HEK293 (cell line): ENCODE measurements around the gene BTBD9.
"Not testable (repeated sequence)": the region's sequence is repeated elsewhere in the genome, so short reads cannot be mapped to it uniquely, and the experiment has no call there.

Experiments
- CTCF ChIA-PET: fragments of 350-600 bp; formaldehyde crosslinking; extraction: SDS; loops from one replicate; lab custom pipeline; 2021; ENCODE audit warnings: antibody characterized with exemption; lab: Yijun Ruan, JAX
- POLR2A ChIA-PET: fragments of 300-600 bp; formaldehyde crosslinking; extraction: SDS; loops from one replicate; lab custom pipeline; 2020; ENCODE audit warnings: antibody characterized with exemption, inconsistent platforms; lab: Yijun Ruan, JAX
- H3K27ac ChIP-seq: fragments of 200-500 bp; sonication (Bioruptor generic); 2 replicates; pipeline ENCODE4 v1.5.1; 2014; ENCODE audit warnings: low read depth, low read length, control low read depth, inconsistent platforms; ENCODE audit errors: extremely low read depth
- H3K36me3 ChIP-seq, 2 experiments: fragments of 200-500 bp in 1 of 2; sonication (Bioruptor generic) in 1 of 2; 1 replicate in 1 of 2; 2 replicates in 1 of 2; pipeline ENCODE4 v1.5.1; 2014 to 2017; ENCODE audit warnings: inconsistent platforms in 2 of 2, low read length in 2 of 2; ENCODE audit not compliant: control insufficient read depth in 2 of 2, insufficient read depth in 1 of 2
- H3K4me1 ChIP-seq: fragments of 200-500 bp; sonication (Bioruptor generic); 2 replicates; pipeline ENCODE4 v1.5.1; 2014; ENCODE audit warnings: mild to moderate bottlenecking, low read length, inconsistent platforms; ENCODE audit not compliant: control insufficient read depth, insufficient read depth
- H3K4me3 ChIP-seq: 2 replicates; pipeline ENCODE4 v1.5.1; 2011; ENCODE audit warnings: low read depth, mild to moderate bottlenecking, control low read depth, low read length, moderate library complexity
- H3K9me3 ChIP-seq: fragments of 200-500 bp; sonication (Bioruptor generic); 2 replicates; pipeline ENCODE4 v1.5.1; 2014; ENCODE audit warnings: low read depth, low read length, inconsistent platforms; ENCODE audit not compliant: control insufficient read depth, insufficient read depth
- BCL6B ChIP-seq: fragments of 450-650 bp; formaldehyde crosslinking; IDR thresholded peaks from 2 replicates; pipeline ENCODE4 v1.5.1; 2017; ENCODE audit warnings: missing biosample characterization, missing genetic modification characterization
- EGR2 ChIP-seq: fragments of 450-650 bp; formaldehyde crosslinking; IDR thresholded peaks from 2 replicates; pipeline ENCODE4 v1.5.1; 2016; ENCODE audit warnings: low read depth, missing biosample characterization, missing genetic modification characterization
- ELK4 ChIP-seq: IDR thresholded peaks from 2 replicates; pipeline ENCODE4 v1.6.1; 2011; ENCODE audit warnings: mild to moderate bottlenecking, low read depth, low read length, borderline replicate concordance
- KLF10 ChIP-seq: fragments of 450-650 bp; IDR thresholded peaks from 2 replicates; pipeline ENCODE4 v1.5.1; 2018; ENCODE audit warnings: missing biosample characterization, mild to moderate bottlenecking, missing genetic modification characterization
- KLF9 ChIP-seq: fragments of 450-650 bp; formaldehyde crosslinking; IDR thresholded peaks from 2 replicates; pipeline ENCODE4 v1.5.1; 2016; ENCODE audit warnings: missing biosample characterization, missing genetic modification characterization, low read depth
- OVOL3 ChIP-seq: fragments of 450-650 bp; formaldehyde crosslinking; IDR thresholded peaks from 2 replicates; pipeline ENCODE4 v1.5.1; 2016; ENCODE audit warnings: missing biosample characterization, missing genetic modification characterization
- PRDM6 ChIP-seq: fragments of 450-650 bp; formaldehyde crosslinking; IDR thresholded peaks from 2 replicates; pipeline ENCODE4 v1.5.1; 2017; ENCODE audit warnings: missing biosample characterization, missing genetic modification characterization
- SP7 ChIP-seq: fragments of 450-650 bp; formaldehyde crosslinking; IDR thresholded peaks from 2 replicates; pipeline ENCODE4 v1.5.1; 2016; ENCODE audit warnings: missing biosample characterization, missing genetic modification characterization
- TRIM28 ChIP-seq: IDR thresholded peaks from 2 replicates; pipeline ENCODE4 v1.6.1; 2011; ENCODE audit warnings: low read length, control low read depth, borderline replicate concordance
- ZFHX2 ChIP-seq: fragments of 450-650 bp; formaldehyde crosslinking; conservative IDR thresholded peaks from 2 replicates; pipeline ENCODE4 v1.5.1; 2016; ENCODE audit warnings: missing biosample characterization, missing genetic modification characterization
- ZFP41 ChIP-seq: fragments of 450-650 bp; formaldehyde crosslinking; IDR thresholded peaks from 2 replicates; pipeline ENCODE4 v1.5.1; 2016; ENCODE audit warnings: missing biosample characterization, missing genetic modification characterization, borderline replicate concordance
- ZNF211 ChIP-seq: fragments of 450-650 bp; formaldehyde crosslinking; IDR thresholded peaks from 2 replicates; pipeline ENCODE4 v1.5.1; 2016; ENCODE audit warnings: low read depth, missing biosample characterization, missing genetic modification characterization
- ZNF302 ChIP-seq: fragments of 450-650 bp; formaldehyde crosslinking; IDR thresholded peaks from 2 replicates; pipeline ENCODE4 v1.5.1; 2016; ENCODE audit warnings: missing biosample characterization, missing genetic modification characterization, low read depth
- ZNF324 ChIP-seq: fragments of 450-650 bp; formaldehyde crosslinking; IDR thresholded peaks from 2 replicates; pipeline ENCODE4 v1.5.1; 2016; ENCODE audit warnings: missing biosample characterization, missing genetic modification characterization
- ZNF341 ChIP-seq: fragments of 450-650 bp; formaldehyde crosslinking; IDR thresholded peaks from 2 replicates; pipeline ENCODE4; 2016; ENCODE audit warnings: low read depth, missing biosample characterization, missing genetic modification characterization
- ZNF423 ChIP-seq: fragments of 450-650 bp; formaldehyde crosslinking; IDR thresholded peaks from 2 replicates; pipeline ENCODE4 v1.5.1; 2016; ENCODE audit warnings: missing biosample characterization, missing genetic modification characterization
- ZNF449 ChIP-seq: fragments of 450-650 bp; formaldehyde crosslinking; IDR thresholded peaks from 2 replicates; pipeline ENCODE4 v1.5.1; 2017; ENCODE audit warnings: missing biosample characterization, mild to moderate bottlenecking, missing genetic modification characterization, moderate library complexity
- ZNF596 ChIP-seq: fragments of 450-650 bp; IDR thresholded peaks from 2 replicates; pipeline ENCODE4 v1.5.0; 2018; ENCODE audit warnings: missing biosample characterization, mild to moderate bottlenecking, missing genetic modification characterization, moderate library complexity
- ZNF660 ChIP-seq: fragments of 450-650 bp; IDR thresholded peaks from 2 replicates; pipeline ENCODE4 v1.5.1; 2018; ENCODE audit warnings: missing biosample characterization, mild to moderate bottlenecking, missing genetic modification characterization
- ZNF791 ChIP-seq: fragments of 450-650 bp; formaldehyde crosslinking; IDR thresholded peaks from 2 replicates; pipeline ENCODE4 v1.5.1; 2016; ENCODE audit warnings: missing biosample characterization, missing genetic modification characterization

BTBD9 gene

GRCh38 chr6:38427492-38428210 lies 212.1 kb downstream of the BTBD9 start:
- Histone ChIP-seq H3K4me1 (peaks cover 10% of the 10 kb centered on the region), H3K36me3 (no peaks in the 10 kb centered on the region), H3K27ac (no peak overlapping the region), H3K9me3 (no peaks in the 10 kb centered on the region), H3K4me3 (no peak overlapping the region)
- TF ChIP-seq SP7 (tag by site-specific recombination) (peak; percentile 98), OVOL3 (tag by site-specific recombination) (no peak), PRDM6 (tag by site-specific recombination) (peak; percentile 45; the same call in 1 of the 2 replicates), ZNF660 (tag by site-specific recombination) (no peak), TRIM28 (no peak)
- CTCF ChIA-PET, result interaction anchor here (0.8 kb wide), 1 partner anchor 66 kb away, joined by 3 read pairs; no protein-coding TSS in a partner anchor
- POLR2A ChIA-PET, result interaction anchor here (0.6 kb wide), 1 partner anchor 37 kb away, joined by 3 read pairs; no protein-coding TSS in a partner anchor

- POLR2A ChIA-PET, result interaction anchor here (1.5 kb wide), 1 partner anchor 9 kb away, joined by 4 read pairs; no protein-coding TSS in a partner anchor
- H3K27ac ChIP-seq, H3K36me3 ChIP-seq, H3K9me3 ChIP-seq: not testable (repeated sequence)
- CTCF ChIA-PET, result interaction anchor here (0.6 to 0.7 kb wide), 2 partner anchors 95 to 727 kb away, joined by 3 to 4 read pairs; no protein-coding TSS in a partner anchor
- H3K4me1 ChIP-seq, result peaks cover 10% of the 10 kb centered on the region
- peak; percentile 99 for TF ChIP-seq ZNF449 (tag by site-specific recombination)
- TF ChIP-seq, all 188 proteins: peak for 1; not testable (repeated sequence) for 187
- not testable (repeated sequence) for H3K4me3 ChIP-seq
These were observed 213.8 kb downstream of the BTBD9 start for GRCh38 chr6:38425788-38426488.

- Histone ChIP-seq H3K4me1 (peaks cover 10% of the 10 kb centered on the region), H3K9me3 (no peaks in the 10 kb centered on the region), H3K36me3 (no peaks in the 10 kb centered on the region; a peak in 1 of 3 replicates), H3K4me3 (no peak overlapping the region), H3K27ac (no peak overlapping the region)
- ChIA-PET CTCF (no interaction called here), POLR2A (interaction anchor here (0.5 kb wide), 1 partner anchor 374 kb away, joined by 4 read pairs; no protein-coding TSS in a partner anchor)
- TF ChIP-seq ZNF211 (tag by site-specific recombination) (no peak), ZNF596 (tag by site-specific recombination) (no peak), KLF10 (tag by site-specific recombination) (no peak)
These were observed 216.0 kb downstream of the BTBD9 start for GRCh38 chr6:38423746-38424145.

- no peak overlapping the region for H3K27ac ChIP-seq
- H3K9me3 ChIP-seq, result no peaks in the 10 kb centered on the region
- no peaks in the 10 kb centered on the region; a peak in 1 of 3 replicates for H3K36me3 ChIP-seq
- H3K4me3 ChIP-seq, result no peak overlapping the region
- POLR2A ChIA-PET, result no interaction called here
- CTCF ChIA-PET, result no interaction called here
- no peaks in the 10 kb centered on the region for H3K4me1 ChIP-seq
- TF ChIP-seq ZNF341 (tag by site-specific recombination), result no peak
- no peak for TF ChIP-seq OVOL3 (tag by site-specific recombination)
- no peak for TF ChIP-seq EGR2 (tag by site-specific recombination)
- TF ChIP-seq ZNF324, result no peak
- no peak for TF ChIP-seq ZNF423 (tag by site-specific recombination)
- no peak for TF ChIP-seq ZNF791 (tag by site-specific recombination)
- TF ChIP-seq SP7 (tag by site-specific recombination), result no peak
- no peak for TF ChIP-seq KLF9 (tag by site-specific recombination)
- TF ChIP-seq BCL6B (tag by site-specific recombination), result no peak
- TF ChIP-seq ZFHX2 (tag by site-specific recombination), result no peak
- no peak for TF ChIP-seq ELK4
- TF ChIP-seq ZFP41 (tag by site-specific recombination), result no peak
- TF ChIP-seq ZNF302 (tag by site-specific recombination), result no peak
These were observed 219.5 kb downstream of the BTBD9 start for GRCh38 chr6:38420207-38420606.
